Measurements from ENCODE around the gene STXBP1. TPM values are rescaled to one million over a fixed set of nuclear protein-coding genes. Genes with fewer than 3 reads are reported as not detected.

STXBP1 gene
- total and polyA plus RNA-seq, 9 of the 15 experiments (the other 6 are each of a cell fraction or from before 2014, with no cell fraction given), result 4.6 to 35.1 (median 9.7) TPM

DNA sequence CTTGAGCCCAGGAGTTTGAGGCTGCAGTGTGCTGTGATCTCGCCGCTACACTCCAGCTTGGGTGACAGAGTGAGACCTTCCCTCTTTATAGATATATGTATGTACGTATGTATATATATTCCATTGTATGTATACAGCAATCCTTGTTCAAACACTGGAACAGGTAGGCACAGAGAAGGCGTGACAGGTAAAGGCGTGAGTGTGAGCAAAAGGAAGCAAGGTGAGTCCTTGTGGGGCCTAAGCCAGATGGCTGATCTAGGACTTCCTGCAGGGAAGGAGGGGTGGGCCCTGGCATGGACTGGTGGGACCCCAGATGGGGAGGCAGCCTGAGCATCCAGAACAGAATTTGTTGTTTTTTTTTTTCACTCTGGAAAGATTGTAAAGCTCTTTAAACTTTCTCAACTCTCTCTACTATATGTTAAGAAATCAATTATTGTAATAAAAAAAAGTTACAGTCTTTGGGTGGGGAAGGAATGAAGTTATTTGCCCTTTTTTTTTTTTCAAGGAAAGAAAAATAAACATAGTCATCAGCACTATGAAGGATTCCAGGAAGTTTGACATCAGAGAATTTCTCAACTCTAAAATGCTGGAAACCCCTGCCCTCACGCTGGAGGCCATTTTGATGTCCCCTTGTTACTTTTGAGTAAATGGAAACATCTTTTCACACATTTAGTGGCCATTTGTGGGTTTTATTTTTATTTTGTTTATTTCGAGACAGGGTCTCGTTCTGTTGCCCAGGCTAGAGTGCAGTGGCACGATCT, 38.9 kb upstream of the STXBP1 start:
- 57% methylated on average over 9 of the region's 9 CpGs for WGBS (ENCODE audit: insufficient coverage, low coverage, missing lambda C conversion rate)
- TF ChIP-seq ZNF239 (CRISPR knock-in tag; IDR thresholded peaks at IDR 0.05), result no peak
- TF ChIP-seq MYBL2 (IDR thresholded peaks at IDR 0.05; ENCODE audit: low read depth), result no peak
- no peak for TF ChIP-seq MYBL2 (CRISPR knock-in tag; IDR thresholded peaks at IDR 0.05; ENCODE audit: borderline replicate concordance)
- no peak for TF ChIP-seq SNIP1 (IDR thresholded peaks at IDR 0.05; ENCODE audit: low read depth)
- no peak for TF ChIP-seq FIP1L1 (IDR thresholded peaks at IDR 0.05; ENCODE audit: low read depth, low read length, poor library complexity, severe bottlenecking)
- TF ChIP-seq ZNF583 (CRISPR knock-in tag; IDR thresholded peaks at IDR 0.05), result no peak
- TF ChIP-seq CC2D1A (IDR thresholded peaks at IDR 0.05), result no peak
- TF ChIP-seq ZNF717 (CRISPR knock-in tag; IDR thresholded peaks at IDR 0.05), result no peak
- Histone ChIP-seq H3K9ac (ENCODE audit: insufficient read depth in 1 of 2, low read depth in 2 of 2, low read length in 2 of 2) (peak overlapping the region in 1 of 2 experiments; percentile 66; a peak in 1 of 4 replicates), H3K4me3 (no peak overlapping the region), H3K9me1 (ENCODE audit: control insufficient read depth, insufficient read depth, low read length) (no peaks in the 10 kb centered on the region), H3K9me3 (replicated peaks; ENCODE audit: control insufficient read depth, insufficient read depth, low read depth, low read length) (no peaks in the 10 kb centered on the region), H4K20me1 (replicated peaks; ENCODE audit: control insufficient read depth, insufficient read depth, low read length) (no peaks in the 10 kb centered on the region), H3K27ac (ENCODE audit: extremely low read depth, low read depth, low read length) (no peak overlapping the region), H3K79me2 (ENCODE audit: control insufficient read depth, insufficient read depth, low read length) (peaks cover 7% of the 10 kb centered on the region), H3K4me2 (ENCODE audit: insufficient read depth, low read length) (no peak overlapping the region), H2AFZ (ENCODE audit: low read depth, low read length) (peak overlapping the region; percentile 28; the same call in 1 of the 2 replicates), H3K36me3 (ENCODE audit: control insufficient read depth, insufficient read depth, low read length) (no peaks in the 10 kb centered on the region), H3K27me3 (ENCODE audit: control insufficient read depth in 2 of 2, insufficient read depth in 2 of 2, low read length in 2 of 2) (no peaks in the 10 kb centered on the region), H3K4me1 (replicated peaks in 1 of 2; ENCODE audit: control insufficient read depth in 2 of 2, insufficient read depth in 2 of 2, low read length in 2 of 2) (peaks cover 5 to 16% of the 10 kb centered on the region in 2 experiments; a peak in 4 of 5 replicates)
- FAIRE-seq (no peak), ATAC-seq (no peak), DNase-seq (ENCODE audit: extremely low read depth in 1 of 4, low spot score in 3 of 4) (no peak)
- no TSS peak for BruUV-seq (replicated peaks)
- intact Hi-C loops (cut with micrococcal nuclease), result no loop called here
- in situ Hi-C loops (cut with MboI), result no loop called here
- CTCF ChIA-PET (ENCODE audit: low intra/inter-chr PET ratio), result interaction anchor here (1.3 kb wide), 1 partner anchor 69 kb away, joined by 6 read pairs; no protein-coding TSS in a partner anchor
- POLR2A ChIA-PET, result interaction anchor here (0.7 kb wide), 2 partner anchors 17 to 35 kb away, joined by 3 read pairs; no protein-coding TSS in a partner anchor

Data from K562 (cell line).